Activated CD4-positive, alpha-beta T cell treated with anti-CD3 and anti-CD28 coated beads, Interleukin-2, amount 10 ng/mL, durations not matched to agents 24 days and 14 days (primary cell): ENCODE data around the gene MRPS18A. TPM values are rescaled to one million over a fixed set of nuclear protein-coding genes. Genes with fewer than 3 reads are reported as not detected.
A peak's percentile ranks its signal among the peaks of the same experiment; 100 is the strongest.
"Not testable (repeated sequence)": the region's sequence is repeated elsewhere in the genome, so short reads cannot be mapped to it uniquely, and the experiment has no call there.

Source experiments
- DNase-seq: peaks from one replicate; pipeline ENCODE4 v3.0.0; 2022
- H3K27ac Mint-ChIP-seq: one replicate; pipeline ENCODE4 v1.8.0; 2022; ENCODE audit warnings: mild to moderate bottlenecking, mixed read lengths
- H3K27me3 Mint-ChIP-seq: one replicate; pipeline ENCODE4 v1.8.0; 2022; ENCODE audit warnings: mixed read lengths
- H3K36me3 Mint-ChIP-seq: one replicate; pipeline ENCODE4 v1.8.0; 2022; ENCODE audit warnings: low read depth, mild to moderate bottlenecking, mixed read lengths
- H3K4me1 Mint-ChIP-seq: one replicate; pipeline ENCODE4 v1.8.0; 2021; ENCODE audit warnings: mixed read lengths
- H3K4me3 Mint-ChIP-seq: one replicate; pipeline ENCODE4 v1.8.0; 2022; ENCODE audit warnings: mild to moderate bottlenecking, moderate library complexity, mixed read lengths
- H3K9me3 Mint-ChIP-seq: one replicate; pipeline ENCODE4 v1.8.0; 2021; ENCODE audit warnings: mixed read lengths
- intact Hi-C: fragments of 100-400 bp; cut with micrococcal nuclease; formaldehyde crosslinking; loops from one replicate; pipeline ENCODE4 v1.15.1; 2023
- total RNA-seq: library from RNA; stranded (reverse); gene quantifications from 2 replicates; pipeline ENCODE4 v1.2.3, GENCODE V29; 2022

Gene MRPS18A
- total RNA-seq, 1 donor from 2014 or later: 47.4 TPM

GRCh38 chr6:43666196-43666920 is 21.2 kb downstream of the MRPS18A start:
- intact Hi-C loops: no loop called here
- Mint-ChIP-seq H3K27ac (no peak overlapping the region), H3K9me3 (no peaks in the 10 kb centered on the region), H3K36me3 (peaks cover 11% of the 10 kb centered on the region), H3K4me3 (no peak overlapping the region), H3K27me3 (no peaks in the 10 kb centered on the region), H3K4me1 (peaks cover 50% of the 10 kb centered on the region)
- no peak for DNase-seq

GRCh38 chr6:43665376-43665775 is 22.2 kb downstream of the MRPS18A start:
- intact Hi-C loops: no loop called here
- Mint-ChIP-seq H3K4me3 (no peak overlapping the region), H3K27me3 (no peaks in the 10 kb centered on the region), H3K36me3 (peaks cover 1% of the 10 kb centered on the region), H3K9me3 (no peaks in the 10 kb centered on the region), H3K27ac (no peak overlapping the region), H3K4me1 (peaks cover 44% of the 10 kb centered on the region)
- DNase-seq: no peak

- peaks cover 21% of the 10 kb centered on the region for H3K4me1 Mint-ChIP-seq
- H3K27ac Mint-ChIP-seq, H3K36me3 Mint-ChIP-seq, H3K9me3 Mint-ChIP-seq, H3K27me3 Mint-ChIP-seq, DNase-seq, H3K4me3 Mint-ChIP-seq, intact Hi-C loops: not testable (repeated sequence)
These were observed 24.6 kb downstream of the MRPS18A start for GRCh38 chr6:43662948-43663347.

- intact Hi-C loops: no loop called here
These were observed 29.4 kb downstream of the MRPS18A start for GRCh38 chr6:43658161-43658560.

GRCh38 chr6:43657221-43657802 is 30.3 kb downstream of the MRPS18A start:
- no peak overlapping the region for H3K27ac Mint-ChIP-seq
- no peaks in the 10 kb centered on the region for H3K9me3 Mint-ChIP-seq
- peaks cover 4% of the 10 kb centered on the region for H3K4me1 Mint-ChIP-seq
- peaks cover 4% of the 10 kb centered on the region for H3K27me3 Mint-ChIP-seq
- DNase-seq: no peak
- intact Hi-C loops: no loop called here
- H3K36me3 Mint-ChIP-seq: no peaks in the 10 kb centered on the region
- no peak overlapping the region for H3K4me3 Mint-ChIP-seq

More at GRCh38 chr6:43658161-43658560, 29.4 kb downstream of the MRPS18A start:
- Mint-ChIP-seq H3K4me3 (no peak overlapping the region), H3K27ac (no peak overlapping the region), H3K27me3 (peaks cover 4% of the 10 kb centered on the region), H3K36me3 (no peaks in the 10 kb centered on the region), H3K9me3 (no peaks in the 10 kb centered on the region), H3K4me1 (peaks cover 10% of the 10 kb centered on the region)
- DNase-seq: no peak

GRCh38 chr6:43652822-43653221 is 34.8 kb downstream of the MRPS18A start:
- H3K4me3 Mint-ChIP-seq, intact Hi-C loops, H3K36me3 Mint-ChIP-seq, H3K4me1 Mint-ChIP-seq, H3K9me3 Mint-ChIP-seq, DNase-seq, H3K27me3 Mint-ChIP-seq, H3K27ac Mint-ChIP-seq: not testable (repeated sequence)

GRCh38 chr6:43648248-43648647 is 39.3 kb downstream of the MRPS18A start:
- Mint-ChIP-seq H3K27ac (no peak overlapping the region), H3K27me3 (no peaks in the 10 kb centered on the region), H3K36me3 (no peaks in the 10 kb centered on the region), H3K4me3 (no peak overlapping the region), H3K9me3 (no peaks in the 10 kb centered on the region), H3K4me1 (peaks cover 7% of the 10 kb centered on the region)
- no peak for DNase-seq
- intact Hi-C loops: no loop called here

GRCh38 chr6:43647613-43648012 is 40.0 kb downstream of the MRPS18A start:
- DNase-seq: no peak
- Mint-ChIP-seq H3K27ac (no peak overlapping the region), H3K4me3 (no peak overlapping the region), H3K9me3 (no peaks in the 10 kb centered on the region), H3K4me1 (peaks cover 7% of the 10 kb centered on the region), H3K27me3 (no peaks in the 10 kb centered on the region), H3K36me3 (peaks cover 2% of the 10 kb centered on the region)
- intact Hi-C loops: no loop called here

GRCh38 chr6:43645613-43645964 is 42.0 kb downstream of the MRPS18A start:
- Mint-ChIP-seq H3K36me3 (peaks cover 12% of the 10 kb centered on the region), H3K4me3 (peak overlapping the region; percentile 87), H3K27ac (peak overlapping the region; percentile 51), H3K4me1 (peaks cover 11% of the 10 kb centered on the region), H3K9me3 (no peaks in the 10 kb centered on the region), H3K27me3 (no peaks in the 10 kb centered on the region)
- intact Hi-C loops: loop anchor here (1.0 kb wide), 1 partner anchor 10 kb away; the partner anchor contains the start of gene MAD2L1BP
- no peak for DNase-seq

- H3K9me3 Mint-ChIP-seq: no peaks in the 10 kb centered on the region
- H3K4me3 Mint-ChIP-seq: peak within 1 kb of the TSS; percentile 87
- DNase-seq: peak; percentile 93
- H3K27ac Mint-ChIP-seq: peak within 1 kb of the TSS; percentile 51
- no peaks in the 10 kb centered on the region for H3K27me3 Mint-ChIP-seq
- H3K4me1 Mint-ChIP-seq: peaks cover 12% of the 10 kb centered on the region
- intact Hi-C loops: loop anchor here (1.0 kb wide), 1 partner anchor 10 kb away; the partner anchor contains the start of gene MAD2L1BP
- peaks cover 17% of the 10 kb centered on the region for H3K36me3 Mint-ChIP-seq
These were observed 42.5 kb downstream of the MRPS18A start, which contains the start of gene RSPH9 for GRCh38 chr6:43644940-43645612. RSPH9 (plus strand) TSS chr6:43645036; CDS start chr6:43645099, 63 bp downstream.

- no peak overlapping the region for H3K27ac Mint-ChIP-seq
- no peak for DNase-seq
- peak overlapping the region; percentile 45 for H3K4me3 Mint-ChIP-seq
- peaks cover 35% of the 10 kb centered on the region for H3K4me1 Mint-ChIP-seq
- intact Hi-C loops: loop anchor here (10.0 kb wide), 1 partner anchor 435 kb away; no protein-coding TSS in a partner anchor
- H3K27me3 Mint-ChIP-seq: no peaks in the 10 kb centered on the region
- peaks cover 46% of the 10 kb centered on the region for H3K36me3 Mint-ChIP-seq
- H3K9me3 Mint-ChIP-seq: no peaks in the 10 kb centered on the region
These were observed 47.4 kb downstream of the MRPS18A start for GRCh38 chr6:43639984-43640800.

- intact Hi-C loops: loop anchor here (10.0 kb wide), 1 partner anchor 439 kb away; no protein-coding TSS in a partner anchor
- H3K27me3 Mint-ChIP-seq: no peaks in the 10 kb centered on the region
These were observed 51.3 kb downstream of the MRPS18A start for GRCh38 chr6:43636308-43636659.

More at GRCh38 chr6:43636308-43636659, 51.3 kb downstream of the MRPS18A start:
- H3K27ac Mint-ChIP-seq: peak overlapping the region; percentile 96
- peak; percentile 75 for DNase-seq
- peak overlapping the region; percentile 99 for H3K4me3 Mint-ChIP-seq
- H3K36me3 Mint-ChIP-seq: peaks cover 39% of the 10 kb centered on the region
- H3K9me3 Mint-ChIP-seq: no peaks in the 10 kb centered on the region
- peaks cover 37% of the 10 kb centered on the region for H3K4me1 Mint-ChIP-seq
